ENCODE data around the gene CENPL.
"Not testable (repeated sequence)": the region's sequence is repeated elsewhere in the genome, so short reads cannot be mapped to it uniquely, and the experiment has no call there.

The CENPL gene, protein sequence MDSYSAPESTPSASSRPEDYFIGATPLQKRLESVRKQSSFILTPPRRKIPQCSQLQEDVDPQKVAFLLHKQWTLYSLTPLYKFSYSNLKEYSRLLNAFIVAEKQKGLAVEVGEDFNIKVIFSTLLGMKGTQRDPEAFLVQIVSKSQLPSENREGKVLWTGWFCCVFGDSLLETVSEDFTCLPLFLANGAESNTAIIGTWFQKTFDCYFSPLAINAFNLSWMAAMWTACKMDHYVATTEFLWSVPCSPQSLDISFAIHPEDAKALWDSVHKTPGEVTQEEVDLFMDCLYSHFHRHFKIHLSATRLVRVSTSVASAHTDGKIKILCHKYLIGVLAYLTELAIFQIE

DNA sequence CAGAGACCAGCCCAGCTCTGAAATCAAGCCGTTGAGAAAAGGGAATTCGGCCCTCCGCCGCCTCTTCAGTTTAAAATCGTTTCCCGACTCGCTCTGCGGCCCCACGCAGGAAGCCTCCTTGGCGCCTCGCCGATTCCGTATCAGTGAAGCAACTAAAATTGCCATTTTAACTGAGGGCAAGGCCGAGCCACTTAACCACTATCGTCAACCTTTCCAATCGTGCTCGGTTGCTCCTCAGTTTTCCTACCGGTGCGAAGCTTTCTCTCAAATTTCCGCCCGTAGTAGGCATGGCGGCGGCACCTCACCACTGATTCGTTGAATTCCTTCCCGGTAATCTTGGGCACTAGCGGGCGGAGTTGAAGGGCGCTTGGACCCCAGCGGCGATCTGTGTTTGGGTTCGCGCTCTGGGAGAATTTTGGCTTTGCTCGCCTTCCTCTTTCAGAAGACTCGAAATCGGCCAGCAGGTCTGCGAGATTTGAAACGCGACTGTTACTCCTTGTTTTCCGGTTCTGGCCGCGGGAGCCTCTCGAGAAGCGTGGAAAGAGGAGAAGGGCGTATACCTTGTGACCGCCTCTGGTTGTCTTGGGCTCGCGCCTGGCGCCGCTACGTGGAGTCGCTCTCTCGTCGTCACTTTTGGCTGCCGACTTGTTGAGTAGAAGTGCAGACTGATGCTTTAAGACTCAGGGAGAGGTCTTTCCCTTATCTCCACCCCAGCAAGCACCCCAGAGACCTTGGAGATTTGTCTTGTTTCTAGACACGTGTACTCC is at the start of gene CENPL, which contains the start of gene DARS2:
CENPL (minus strand) TSS at position 569 of the 767 bp plus-strand sequence. CDS start 13,584 bp downstream, outside the sequence.
DARS2 (plus strand) TSS at position 359 of the 767 bp plus-strand sequence. CDS start 557 bp downstream, outside the sequence.
- peak; percentile 92 for DNase-seq (ENCODE audit: low read depth)

DNA sequence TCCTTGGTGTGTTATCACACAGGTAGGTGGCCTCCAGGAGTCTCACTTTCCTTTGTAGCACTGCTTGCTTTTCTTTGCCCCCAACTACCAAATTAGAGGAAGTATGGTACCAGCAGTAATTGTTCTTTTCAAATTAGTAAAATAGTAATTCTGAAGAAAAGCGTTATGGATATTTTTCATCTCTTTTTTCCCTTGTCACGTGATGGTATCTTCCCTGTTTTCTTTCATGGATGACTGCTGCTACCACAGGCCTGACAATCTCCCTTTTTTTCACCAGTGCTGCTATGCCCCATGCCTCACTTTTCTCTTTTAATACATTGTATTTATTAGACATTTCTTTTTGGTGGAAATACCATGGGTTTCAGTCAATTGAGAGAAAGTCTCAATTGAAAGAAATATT is 46.8 kb upstream of the CENPL start:
- no peak for DNase-seq (ENCODE audit: low read depth)

DNA sequence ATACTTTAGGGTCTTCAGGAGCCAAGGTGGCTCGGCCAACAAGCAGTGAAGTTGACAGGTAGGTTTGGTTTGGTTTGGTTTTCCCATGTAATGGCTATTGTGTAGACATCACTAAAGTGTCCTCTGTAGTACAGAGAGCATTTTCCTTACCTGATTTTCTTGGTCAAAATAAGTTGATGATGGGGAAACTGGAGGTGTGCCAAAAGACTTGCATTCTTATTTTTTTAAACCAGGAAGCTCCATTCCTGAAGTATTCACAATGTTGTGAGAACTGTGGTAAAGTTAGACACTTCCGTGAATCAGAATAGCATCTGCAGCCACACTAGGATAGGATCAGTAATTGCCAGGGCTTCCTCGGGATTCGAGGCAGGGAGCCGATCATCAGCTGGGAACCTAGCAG is 46.4 kb upstream of the CENPL start:
- DNase-seq (ENCODE audit: low read depth) = no peak

DNA sequence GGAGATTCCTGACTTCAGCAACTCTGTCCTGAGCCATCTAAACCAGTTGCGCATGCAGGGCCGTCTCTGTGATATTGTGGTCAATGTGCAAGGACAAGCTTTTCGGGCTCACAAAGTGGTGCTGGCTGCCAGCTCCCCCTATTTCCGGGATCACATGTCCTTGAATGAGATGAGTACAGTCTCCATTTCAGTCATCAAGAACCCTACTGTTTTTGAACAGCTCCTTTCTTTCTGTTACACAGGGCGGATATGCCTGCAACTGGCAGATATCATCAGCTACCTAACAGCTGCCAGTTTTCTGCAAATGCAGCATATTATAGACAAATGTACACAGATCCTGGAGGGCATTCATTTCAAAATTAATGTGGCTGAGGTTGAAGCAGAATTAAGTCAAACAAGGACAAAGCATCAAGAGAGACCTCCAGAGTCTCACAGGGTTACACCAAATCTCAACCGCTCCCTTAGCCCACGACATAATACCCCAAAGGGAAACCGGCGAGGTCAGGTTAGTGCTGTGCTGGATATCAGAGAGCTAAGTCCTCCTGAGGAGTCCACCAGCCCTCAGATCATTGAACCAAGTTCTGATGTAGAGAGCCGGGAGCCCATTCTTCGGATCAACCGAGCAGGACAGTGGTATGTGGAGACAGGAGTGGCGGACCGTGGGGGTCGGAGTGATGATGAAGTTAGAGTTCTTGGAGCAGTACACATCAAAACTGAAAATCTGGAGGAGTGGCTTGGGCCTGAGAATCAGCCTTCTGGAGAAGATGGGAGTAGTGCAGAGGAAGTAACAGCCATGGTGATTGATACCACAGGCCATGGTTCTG is 45.8 kb upstream of the CENPL start:
- peak; percentile 71 for DNase-seq (ENCODE audit: low read depth)

DNA sequence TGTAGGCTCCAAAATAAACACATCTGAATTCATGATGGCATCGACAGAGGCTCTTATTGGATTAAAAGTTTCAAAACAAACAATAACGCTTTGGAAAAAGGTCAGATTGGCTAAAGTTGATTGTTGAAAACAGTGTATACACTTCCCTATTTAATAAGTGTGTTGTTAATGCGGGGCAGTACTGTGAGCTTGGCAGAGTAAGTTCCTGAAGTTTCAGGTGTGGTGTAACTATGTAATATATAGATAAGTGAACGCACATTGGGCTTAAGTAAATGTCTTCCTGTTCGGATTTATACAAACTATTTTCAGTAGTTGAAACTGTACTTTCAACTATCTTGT is 44.3 kb upstream of the CENPL start:
- no peak for DNase-seq (ENCODE audit: low read depth)

DNA sequence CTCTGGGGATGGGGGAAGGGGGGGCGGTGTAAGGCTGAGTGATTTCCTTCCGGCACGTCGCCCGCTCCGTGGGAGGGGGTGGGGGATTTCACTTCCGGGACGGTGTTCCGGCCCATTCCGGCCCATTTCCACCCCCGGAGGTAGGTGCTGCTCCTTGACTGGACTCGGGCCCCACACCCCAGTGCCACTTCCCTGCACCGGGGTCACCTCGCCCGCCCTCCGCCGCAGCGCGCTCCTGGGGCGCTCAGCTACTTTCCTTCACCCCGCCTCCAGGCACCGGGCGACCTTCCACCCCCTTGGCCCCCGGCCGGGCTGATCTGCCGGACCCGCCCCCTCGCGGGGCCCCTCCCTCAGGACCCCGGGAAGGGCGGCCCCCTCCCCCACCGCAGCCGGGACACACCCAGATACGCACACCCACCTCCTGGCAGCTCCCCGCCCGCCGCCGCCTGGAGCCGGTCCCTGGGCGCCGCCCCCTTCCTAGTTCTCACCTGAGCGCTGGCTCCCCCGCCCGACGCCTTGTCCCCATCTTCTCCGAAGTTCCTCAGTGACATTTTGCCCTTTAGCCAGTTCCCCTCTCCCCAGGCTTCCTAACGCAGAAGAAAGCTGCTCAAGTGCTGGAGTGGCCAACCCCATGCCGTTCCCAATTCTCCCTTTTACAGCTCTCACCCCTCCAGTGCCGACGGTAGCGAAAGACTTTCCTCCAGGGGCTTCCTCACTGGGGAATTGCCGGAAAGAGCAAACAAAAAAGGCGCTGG is 43.8 kb upstream of the CENPL start, which contains the start of gene ZBTB37:
ZBTB37 (plus strand) TSS at position 115 of the 755 bp plus-strand sequence. CDS start 1,846 bp downstream, outside the sequence.
- DNase-seq (ENCODE audit: low read depth) = peak; percentile 92

DNA sequence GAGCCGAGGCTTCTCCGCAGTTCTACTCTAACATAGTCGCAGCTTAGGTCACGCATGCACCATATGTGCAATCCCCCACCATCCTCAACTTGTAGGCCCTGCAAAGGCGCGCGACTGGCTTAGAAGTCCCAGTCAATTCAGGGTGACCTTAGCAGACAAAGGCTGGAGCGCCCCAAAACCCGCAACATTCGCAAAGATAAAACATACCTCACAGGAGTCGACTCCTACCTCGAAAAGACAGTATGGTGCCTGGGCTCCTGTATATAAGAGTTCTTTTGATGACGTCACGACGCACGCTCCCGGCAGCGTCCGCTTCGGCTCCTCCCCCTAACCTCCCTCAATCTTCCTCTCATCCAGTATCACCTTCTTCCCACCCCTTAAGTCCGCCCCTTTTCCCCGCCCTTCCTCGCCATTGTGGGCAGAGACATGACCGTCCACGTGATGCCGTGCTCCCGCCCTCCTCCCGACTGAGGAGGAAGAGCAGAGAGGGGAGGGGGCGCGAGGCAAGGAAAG is 43.1 kb upstream of the CENPL start, which contains the start of gene GAS5:
GAS5 (minus strand) TSS at position 237 of the 513 bp plus-strand sequence.
- DNase-seq (ENCODE audit: low read depth) = peak; percentile 100

DNA sequence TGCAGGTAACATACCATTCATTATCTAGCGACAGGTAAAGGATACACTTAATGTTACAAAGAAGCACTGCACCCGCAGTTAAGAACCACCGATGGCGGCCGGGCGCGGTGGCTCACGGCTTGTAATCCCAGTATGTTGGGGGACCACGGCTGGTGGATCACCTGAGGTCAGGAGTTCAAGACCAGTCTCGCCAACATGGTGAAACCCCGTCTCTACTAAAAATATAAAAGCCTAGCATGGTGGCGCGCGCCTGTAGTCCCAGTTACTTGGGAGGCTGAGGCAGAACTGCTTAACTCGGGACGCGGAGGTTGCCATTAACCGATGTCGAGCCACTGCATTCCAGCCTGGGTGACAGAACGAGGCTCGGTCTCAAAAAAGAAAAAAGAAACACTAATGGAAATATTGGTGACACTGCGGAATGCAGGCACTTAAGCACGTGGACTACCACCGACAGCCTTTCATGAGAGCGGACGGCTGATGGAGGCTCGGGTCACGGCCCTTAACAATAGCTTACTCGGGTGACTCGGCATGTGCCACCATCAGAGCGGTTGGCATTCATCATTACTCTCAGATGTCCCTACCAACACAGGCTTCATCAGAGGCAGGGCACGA is 42.6 kb upstream of the CENPL start:
- no peak for DNase-seq (ENCODE audit: low read depth)

DNA sequence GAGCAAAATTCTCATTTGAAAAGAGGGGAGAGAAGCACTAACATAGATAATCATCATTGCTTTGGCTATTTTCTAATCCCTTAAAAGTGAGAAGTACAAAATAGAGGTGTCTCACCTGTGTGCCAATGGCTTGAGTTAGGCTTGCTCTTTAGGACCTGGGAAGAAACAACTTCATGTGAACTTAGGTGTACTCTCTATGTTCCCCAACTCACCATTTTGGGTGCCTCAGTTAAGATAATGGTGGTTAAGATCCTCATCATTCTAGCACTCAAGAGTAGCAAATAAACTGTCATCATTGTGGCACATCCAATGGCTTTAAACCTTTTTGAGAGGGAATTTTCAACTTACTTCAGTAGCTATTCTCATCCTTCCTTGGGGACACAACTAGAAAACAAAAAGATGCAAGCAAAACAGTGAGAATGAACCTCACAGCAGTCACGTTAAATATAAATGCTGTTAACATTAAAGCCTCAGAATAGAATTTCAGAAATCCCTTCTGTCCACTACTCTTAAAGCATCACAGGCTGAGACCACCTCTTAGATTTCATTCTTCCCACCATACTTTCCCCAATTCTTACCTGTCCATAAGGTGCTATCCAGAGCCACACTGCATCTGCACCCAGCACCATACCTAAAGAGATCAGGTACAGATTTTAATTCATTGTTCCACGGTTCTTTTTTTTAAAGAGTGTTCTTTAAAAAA is 41.9 kb upstream of the CENPL start:
- peak; percentile 48 for DNase-seq (ENCODE audit: low read depth)

DNA sequence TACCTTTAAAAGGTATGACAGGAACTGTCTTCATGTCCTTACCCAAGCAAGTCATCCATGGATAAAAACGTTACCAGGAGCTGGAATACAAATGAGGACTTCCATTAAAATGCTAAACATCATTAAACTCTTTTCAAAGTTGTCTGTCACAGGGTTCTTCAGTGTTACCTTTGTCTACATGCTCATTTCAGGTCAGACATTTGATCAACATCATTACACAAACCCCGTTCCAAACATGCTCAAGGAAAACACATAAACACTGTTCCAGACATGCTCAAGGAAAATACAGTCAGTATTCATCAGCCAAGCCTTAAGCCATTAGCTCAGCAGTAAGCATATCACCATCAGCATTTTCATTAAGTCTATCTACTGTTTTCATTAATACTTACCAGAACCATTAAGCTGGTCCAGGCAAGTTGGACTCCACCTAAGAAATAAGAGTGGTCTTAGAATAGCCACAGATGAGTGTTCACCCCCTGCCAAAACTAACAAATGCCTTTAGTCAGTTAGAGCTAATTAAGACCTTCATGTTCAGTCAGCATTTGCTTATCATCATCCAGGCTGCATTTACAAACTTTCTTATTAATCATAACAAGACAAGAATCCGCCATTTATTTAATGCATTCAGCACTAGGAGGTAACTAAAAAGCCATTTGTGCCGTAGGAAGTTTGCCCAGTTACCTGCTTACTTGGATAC is 40.9 kb upstream of the CENPL start:
- peak; percentile 62 for DNase-seq (ENCODE audit: low read depth)

DNA sequence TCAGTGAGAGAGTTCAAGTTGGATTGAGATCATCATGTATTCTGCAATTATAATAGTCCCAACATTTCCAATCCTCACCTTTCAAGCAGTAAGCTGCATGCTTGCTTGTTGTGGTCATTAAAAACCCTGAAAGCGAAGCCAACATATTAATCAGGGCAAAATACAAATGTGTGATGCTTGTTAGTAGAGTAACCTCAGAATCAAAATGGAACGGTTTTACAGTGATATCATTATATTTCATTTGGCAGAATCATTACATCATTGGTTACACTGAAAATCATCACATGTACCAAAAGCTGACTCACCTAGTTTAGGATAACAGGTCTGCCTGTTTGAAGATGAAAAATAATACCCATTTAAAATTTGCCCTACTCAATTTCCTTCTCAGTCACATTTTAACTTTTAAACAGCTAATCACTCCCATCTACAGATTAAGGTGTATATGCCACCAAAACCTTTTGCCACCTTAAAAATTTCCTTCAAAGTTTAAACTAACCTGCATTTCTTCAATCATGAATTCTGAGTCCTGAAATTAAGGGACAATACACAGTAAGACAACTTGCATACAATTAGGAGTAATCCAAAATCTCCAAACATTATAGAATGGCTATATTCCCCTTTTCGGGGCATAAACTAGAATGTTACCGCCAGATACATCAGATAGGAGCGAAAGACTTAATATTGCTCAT is 39.6 kb upstream of the CENPL start:
- DNase-seq (ENCODE audit: low read depth) = peak; percentile 68

DNA sequence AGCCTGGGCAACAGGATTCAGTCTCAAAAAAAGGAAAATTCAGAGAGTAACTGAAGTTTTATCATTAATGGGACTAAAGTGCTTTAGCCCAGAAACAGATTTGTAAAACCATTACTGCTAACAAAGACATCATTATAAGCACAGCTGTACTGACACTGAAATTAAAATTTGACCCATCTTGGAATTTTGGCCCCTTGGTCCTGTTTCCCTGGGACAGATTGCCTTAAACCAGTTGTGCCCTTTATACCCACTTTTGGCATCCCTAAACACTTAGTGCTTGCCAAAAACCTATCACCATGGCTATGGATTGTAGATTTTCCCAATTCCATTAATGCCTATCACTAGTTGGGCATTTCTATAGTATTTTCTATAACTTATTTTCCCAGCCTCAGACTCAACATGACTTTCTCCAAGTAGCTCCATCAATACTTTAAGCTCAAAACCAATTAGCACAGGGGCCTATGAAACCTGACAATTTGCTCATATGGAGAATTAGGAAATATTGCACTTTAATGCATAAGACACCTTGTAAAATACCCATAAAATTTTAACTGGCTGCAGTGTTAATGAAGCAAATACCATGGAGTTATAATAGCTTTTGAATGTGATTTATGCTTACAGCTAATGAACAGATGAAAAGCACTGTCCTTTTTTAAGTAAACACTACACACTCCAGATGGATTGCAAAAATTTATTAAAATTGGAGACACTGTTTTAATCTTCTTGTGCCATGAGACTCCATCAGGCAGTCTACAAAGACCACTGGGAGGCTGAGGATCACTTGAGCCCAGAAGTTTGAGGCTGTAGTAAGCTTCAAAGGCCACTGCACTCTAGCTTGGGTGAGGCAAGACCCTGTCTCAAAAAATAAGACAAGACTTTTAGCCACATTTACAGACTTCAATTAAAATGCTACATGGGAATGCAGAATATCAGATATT is 38.8 kb upstream of the CENPL start:
- DNase-seq (ENCODE audit: low read depth) = peak; percentile 70

DNA sequence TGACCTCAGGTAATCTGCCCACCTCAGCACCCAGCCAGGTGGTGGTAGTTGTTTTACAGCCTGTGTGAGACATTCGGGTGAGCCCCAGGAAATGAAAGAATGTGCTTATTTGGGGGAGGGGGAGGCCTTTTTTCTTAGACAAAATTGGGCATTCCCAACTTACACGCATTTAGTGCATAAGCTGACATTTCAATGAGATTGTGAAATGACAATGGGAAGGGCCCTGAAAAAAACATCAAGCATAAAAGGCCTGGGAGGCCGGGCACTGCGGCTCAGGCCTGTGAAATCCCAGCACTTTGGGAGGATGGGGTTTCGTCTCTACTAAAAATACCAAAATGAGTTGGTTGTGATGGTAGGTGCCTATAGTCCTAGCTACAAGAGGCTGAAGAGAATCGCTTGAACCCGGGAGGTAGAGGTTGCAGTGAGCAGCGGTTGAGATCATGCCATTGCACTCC is 38.1 kb upstream of the CENPL start:
- peak; percentile 56 for DNase-seq (ENCODE audit: low read depth)

DNA sequence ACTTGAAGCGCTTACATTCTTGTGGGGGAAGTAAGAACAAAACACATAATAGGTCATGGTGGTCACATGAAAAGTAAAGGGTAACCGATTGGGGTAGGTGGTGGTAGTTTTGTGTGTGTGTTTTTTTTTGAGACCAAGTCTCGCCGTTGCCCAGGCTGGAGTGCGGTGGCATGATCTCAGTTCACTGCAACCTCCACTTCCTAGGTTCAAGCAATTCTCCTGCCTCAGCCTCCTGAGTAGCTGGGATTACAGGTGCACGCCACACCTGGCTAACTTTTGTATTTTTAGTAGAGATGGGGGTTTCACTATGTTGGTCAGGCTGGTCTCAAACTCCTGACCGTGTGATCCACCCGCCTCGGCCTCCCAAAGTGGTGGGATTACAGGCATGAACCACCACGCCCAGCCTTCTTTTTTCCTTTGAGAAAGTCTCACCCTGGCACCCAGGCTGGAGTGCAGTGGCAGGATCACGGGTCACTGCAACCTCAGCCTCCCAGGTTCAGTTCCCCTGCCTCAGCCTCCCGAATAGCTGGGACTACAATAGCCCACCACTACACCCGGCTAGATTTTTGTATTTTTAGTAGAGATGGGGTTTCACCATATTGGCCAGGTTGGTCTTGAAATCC is 37.6 kb upstream of the CENPL start:
- DNase-seq (ENCODE audit: low read depth) = peak; percentile 60

DNA sequence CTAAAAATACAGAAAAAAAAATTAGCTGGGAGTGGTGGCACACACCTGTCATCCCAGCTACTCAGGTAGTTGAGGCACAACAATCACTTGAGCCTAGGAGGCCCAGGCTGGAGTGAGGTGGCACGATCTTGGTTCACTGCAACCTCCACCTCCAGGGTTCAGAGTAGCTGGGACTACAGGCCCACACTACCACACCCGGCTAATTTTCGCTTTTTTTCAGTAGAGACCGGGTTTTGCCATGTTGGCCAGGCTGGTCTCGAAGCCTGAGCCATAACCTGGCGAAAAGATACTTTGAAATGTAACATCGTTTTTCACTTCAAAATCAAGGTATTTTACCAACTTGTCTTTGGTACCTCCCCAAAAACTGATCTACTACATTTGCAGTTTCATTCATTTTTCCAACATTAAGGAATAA is 37.1 kb upstream of the CENPL start:
- DNase-seq (ENCODE audit: low read depth) = peak; percentile 49

DNA sequence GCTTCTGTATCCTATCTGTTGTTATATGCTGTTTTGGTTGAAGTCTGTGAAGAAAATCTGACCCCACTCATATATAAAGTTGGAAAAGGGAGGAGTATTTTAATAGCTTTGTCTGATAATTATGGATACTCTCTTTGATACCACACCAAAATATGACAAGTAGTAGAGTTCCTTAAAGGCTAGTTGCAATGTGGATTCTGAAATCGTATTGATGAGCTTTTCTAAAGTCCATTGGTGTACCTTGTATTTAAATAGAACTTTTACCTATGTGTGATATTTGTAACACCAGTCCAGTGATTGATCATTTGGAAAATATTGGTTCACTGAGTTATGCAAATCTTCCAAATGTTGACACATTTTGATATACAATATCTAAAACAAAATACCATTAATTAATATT is 35.4 kb upstream of the CENPL start:
- no peak for DNase-seq (ENCODE audit: low read depth)

DNA sequence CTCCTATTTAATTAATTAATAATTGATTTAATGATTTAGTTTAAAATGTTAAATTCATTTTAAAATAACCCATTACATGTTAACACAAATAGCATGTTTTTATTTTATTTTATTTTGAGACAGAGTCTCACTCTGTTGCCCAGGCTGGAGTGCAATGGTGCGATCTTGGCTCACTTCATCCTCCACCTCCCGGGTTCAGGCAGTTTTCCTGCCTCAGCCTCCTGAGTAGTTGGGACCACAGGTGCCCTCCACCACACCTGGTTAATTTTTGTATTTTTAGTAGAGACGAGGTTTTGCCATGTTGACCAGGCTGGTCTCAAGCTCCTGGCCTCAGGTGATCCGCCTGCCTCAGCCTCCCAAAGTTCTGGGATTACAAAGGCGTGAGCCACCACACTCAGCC is 34.9 kb upstream of the CENPL start:
- not testable (repeated sequence) for DNase-seq (ENCODE audit: low read depth)
